GM11168 (cell line): ENCODE measurements around the gene ALPP.
"Not testable (repeated sequence)": the region's sequence is repeated elsewhere in the genome, so short reads cannot be mapped to it uniquely, and the experiment has no call there.

Source experiments
- in situ Hi-C: fragments of 300-500 bp; cut with MboI; formaldehyde crosslinking; loops from one replicate; pipeline ENCODE4 v1.12.0; 2022; ENCODE audit warnings: low sequenced_read_pairs; ENCODE audit not compliant: unreplicated experiment

Gene ALPP

DNA sequence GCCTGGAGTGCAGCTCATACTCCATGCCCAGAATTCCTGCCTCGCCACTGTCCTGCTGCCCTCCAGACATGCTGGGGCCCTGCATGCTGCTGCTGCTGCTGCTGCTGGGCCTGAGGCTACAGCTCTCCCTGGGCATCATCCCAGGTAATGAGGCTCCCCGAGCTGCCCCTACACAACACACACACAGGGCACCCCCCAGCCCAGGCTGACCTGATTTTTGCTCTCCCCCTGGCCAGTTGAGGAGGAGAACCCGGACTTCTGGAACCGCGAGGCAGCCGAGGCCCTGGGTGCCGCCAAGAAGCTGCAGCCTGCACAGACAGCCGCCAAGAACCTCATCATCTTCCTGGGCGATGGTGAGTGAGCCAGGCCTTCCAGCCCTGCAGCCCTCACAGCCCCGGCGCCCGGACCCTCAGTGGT, at the start of gene ALPP:
TSS of gene ALPP (plus strand) at position 17 of the 417 bp plus-strand sequence. CDS start at position 69, 52 bp downstream.
- in situ Hi-C loops: not testable (repeated sequence)

DNA sequence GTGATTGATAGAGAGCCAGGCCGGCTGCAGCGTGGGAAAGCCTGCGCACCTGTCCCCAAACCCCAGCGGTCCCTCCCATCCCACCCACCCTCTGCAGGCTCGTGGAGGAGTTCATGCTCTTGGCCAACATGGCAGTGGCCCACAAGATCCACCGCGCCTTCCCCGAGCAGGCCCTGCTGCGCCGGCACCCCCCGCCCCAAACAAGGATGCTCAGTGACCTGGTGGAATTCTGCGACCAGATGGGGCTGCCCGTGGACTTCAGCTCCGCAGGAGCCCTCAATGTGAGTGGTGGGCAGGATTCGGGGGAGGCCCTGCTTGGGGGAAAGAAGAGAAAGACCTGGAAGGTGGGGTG, 48.9 kb upstream of the ALPP start:
- in situ Hi-C loops: no loop called here

DNA sequence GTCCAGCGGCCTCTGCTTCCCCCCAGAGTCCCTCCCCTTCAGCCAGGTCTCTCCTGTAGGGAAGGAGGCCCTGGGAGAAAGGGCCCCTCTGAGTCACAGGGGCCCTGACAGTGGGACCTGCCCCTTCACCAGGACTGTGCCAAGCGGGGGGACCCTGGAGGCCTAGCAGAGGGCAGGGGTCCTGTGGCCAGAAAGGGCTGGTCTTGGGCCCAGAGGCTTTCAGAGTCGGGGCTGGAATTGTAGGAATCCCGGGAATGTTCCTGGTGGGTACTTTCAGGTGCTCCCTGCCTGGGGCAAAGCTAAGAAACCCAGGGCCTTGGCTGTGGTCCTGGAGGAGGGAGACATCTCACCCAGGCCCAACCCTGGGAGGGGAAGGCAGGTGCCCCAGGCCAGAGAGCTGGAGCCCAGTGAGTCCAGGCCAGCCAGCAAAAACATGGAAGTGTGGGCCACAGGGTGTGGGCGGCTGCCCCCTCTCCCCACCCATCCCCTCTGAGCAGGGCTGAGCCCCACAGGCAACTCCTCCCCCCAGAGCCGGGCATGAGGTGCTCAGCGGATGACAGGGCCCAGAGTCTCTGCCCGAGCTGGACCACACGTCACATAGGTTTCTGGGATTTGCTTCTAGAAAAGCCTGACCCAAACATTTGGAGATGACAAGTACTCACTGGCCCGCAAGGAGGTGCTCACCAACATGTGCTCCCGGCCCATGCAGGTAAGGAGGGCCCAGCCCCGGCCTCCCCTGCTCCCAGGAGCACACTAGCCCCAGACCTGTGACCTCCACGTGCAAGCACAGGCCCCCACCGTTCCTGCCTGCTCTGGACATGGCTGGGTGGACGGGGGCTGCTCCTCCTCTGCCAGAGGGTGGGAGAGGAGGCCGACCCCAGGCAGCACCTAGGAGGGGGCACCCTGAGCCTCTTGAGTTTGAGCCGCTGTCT, 48.2 kb upstream of the ALPP start:
- in situ Hi-C loops: no loop called here

DNA sequence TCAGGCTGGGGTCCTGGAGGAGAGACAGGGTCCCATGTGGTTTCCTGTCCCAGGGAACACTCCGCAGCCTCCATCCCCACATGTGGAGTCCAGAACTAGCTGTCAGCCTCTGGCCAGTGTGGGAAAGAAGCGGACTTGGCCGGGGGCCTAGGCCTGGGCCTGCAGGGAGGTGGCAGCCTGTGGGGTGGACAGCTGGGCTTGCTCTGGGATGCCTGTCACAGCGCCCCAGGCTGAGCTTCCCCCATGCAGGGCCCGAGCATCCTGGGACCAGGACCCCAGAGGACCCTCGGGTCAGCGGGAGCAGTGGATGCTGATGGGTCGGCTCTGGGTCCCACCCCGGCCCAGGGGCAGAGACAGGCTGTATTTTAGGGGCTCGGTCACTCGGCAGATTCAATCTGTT, 47.5 kb upstream of the ALPP start:
- in situ Hi-C loops: not testable (repeated sequence)

DNA sequence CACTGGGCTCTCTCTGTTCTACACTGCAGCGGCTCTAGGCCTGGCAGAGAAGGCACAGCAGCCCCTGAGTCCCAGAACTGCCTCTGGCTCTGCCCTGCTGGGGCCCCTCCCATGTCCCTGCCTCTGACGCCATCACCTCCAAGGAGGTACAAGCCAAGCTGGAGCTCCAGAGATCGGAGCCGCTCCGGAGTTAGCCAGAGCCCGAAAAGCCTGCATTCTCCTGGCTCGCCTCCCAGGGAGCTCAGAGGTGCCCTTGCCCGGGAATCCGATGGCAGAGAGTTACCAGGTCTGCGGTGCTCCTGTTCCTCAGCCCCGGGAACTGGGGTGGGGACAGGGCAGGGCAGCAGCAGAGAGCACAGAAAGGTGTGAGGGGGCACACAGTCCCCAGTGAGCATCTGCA, 46.9 kb upstream of the ALPP start:
- in situ Hi-C loops: not testable (repeated sequence)

DNA sequence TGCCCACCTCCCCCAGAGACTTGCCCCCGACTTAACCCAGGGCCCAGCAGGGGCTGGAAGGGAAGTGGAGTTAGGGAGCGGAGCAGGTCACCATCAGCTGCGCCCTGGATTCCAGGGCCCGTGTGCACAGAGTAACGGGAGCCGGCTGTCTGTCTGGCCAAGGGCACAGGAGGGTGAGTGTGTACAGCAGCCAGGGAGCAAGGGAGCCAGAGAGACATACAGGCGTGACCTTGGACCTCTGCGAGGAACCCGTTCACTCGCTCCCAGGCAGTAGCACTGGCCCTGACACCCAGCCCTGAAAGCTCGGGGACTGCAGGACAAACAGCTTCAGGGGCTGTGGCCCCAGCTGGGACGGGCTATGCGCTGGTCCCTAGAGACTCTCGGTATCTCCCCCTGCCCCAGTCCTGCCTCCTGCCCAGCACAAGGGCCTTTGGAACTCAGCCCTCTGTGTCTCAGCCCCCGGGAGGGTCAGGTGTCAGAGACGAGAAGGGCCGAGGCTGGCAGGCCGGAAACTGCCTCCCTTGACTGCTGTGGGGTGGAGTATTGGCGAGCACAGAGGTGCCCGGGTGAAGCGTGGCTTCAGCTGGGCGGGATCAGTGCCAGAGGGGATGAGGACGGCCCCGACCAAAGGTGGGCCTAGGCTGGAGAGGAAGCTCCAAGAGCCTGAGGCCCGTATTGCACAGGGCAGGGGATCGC, 46.2 kb upstream of the ALPP start:
- in situ Hi-C loops: not testable (repeated sequence)

DNA sequence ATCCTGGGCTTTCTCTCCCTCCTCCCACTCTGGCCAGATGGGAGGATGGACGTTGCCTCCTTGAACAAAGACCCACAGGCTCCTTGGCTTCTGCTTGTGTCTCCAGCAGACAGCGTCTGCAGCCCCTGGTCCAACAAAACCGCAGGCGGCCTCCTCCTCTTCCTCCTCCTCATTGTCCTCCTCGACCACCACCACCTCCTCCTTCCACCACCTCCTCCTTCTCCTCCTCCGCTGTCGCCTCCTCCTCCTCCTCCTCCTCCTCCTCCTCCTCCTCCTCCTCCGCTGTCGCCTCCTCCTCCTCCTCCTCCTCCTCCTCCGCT, 45.7 kb upstream of the ALPP start:
- in situ Hi-C loops: no loop called here

DNA sequence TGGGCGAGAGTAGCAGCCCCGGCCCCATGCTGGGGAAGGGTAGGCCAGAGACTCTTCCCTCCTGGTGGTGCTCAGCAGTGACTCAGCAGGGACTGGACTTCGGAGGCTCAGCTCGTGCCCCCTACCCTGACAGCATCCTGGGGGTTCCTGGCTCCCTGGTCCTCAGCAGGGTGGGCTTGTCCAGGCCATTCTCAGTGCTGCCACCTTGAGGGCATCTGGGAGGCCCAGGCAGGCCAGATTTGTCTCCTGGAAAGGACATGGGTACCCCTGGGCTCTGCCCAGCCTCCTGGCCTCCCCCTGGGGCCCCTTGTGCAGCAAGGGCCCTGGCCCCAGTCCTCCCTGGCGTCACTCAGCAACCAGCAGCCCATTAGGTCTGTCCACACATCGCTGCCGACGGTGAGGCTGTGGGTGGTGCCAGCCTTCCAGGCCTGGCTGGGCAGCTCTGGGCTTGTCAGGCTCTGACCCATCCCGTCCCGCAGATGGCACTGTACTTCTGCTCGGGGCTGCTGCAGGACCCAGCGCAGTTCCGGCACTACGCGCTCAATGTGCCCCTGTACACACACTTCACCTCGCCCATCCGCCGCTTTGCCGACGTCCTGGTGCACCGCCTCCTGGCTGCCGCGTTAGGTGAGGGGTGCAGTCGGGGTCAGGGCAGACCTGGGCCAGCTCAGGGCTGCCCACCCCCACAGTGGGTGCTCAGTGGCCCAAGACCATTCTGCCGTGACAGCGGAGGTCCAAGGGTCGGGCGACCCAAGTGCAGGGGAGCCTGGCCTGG, 45.0 kb upstream of the ALPP start:
- in situ Hi-C loops: no loop called here

DNA sequence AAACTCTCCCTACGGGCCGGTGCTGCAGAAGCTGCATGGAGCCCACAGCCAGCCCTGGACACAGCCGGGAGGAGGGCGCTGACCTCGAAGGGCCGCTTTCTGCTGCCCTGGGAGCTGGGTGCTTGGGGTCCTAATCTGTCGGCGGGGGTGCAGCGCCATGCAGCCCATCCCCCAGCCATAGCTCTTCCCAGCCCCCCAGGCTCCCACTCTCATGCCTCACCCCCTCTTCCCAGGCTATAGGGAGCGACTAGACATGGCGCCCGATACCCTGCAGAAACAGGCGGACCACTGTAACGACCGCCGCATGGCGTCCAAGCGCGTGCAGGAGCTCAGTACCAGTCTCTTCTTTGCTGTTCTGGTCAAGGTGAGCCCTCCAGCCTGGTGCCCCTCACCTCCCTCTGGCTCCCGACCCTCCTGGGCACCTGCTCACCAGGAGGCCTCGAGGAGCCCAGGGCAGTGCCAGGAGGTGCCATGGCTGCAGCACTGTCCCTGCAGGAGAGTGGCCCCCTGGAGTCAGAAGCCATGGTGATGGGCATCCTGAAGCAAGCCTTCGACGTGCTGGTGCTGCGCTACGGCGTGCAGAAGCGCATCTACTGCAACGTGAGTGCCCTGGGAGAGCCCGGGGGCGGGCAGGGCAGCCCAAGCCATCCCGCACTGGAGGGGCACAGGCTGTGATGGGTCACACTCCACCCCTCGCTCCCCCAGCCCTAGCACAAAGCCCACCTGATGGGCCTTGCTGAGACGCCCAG, 44.2 kb upstream of the ALPP start:
- in situ Hi-C loops: not testable (repeated sequence)

DNA sequence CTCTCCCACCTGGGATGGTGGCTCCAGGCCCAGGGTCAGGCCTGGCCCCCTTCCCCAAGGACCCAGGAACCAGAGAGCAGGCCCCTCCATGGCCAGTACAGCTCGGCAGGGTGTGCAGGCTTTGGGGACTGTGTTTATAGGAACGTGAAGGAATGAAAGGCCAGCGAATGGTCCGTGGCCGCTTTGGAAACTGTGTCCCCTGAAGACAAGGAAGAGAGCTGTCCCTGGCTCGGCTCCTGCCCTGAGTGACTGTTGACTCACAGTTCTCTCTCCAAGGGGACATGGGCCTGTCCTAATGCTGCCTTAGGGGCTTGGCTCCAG, 43.7 kb upstream of the ALPP start:
- in situ Hi-C loops: not testable (repeated sequence)

DNA sequence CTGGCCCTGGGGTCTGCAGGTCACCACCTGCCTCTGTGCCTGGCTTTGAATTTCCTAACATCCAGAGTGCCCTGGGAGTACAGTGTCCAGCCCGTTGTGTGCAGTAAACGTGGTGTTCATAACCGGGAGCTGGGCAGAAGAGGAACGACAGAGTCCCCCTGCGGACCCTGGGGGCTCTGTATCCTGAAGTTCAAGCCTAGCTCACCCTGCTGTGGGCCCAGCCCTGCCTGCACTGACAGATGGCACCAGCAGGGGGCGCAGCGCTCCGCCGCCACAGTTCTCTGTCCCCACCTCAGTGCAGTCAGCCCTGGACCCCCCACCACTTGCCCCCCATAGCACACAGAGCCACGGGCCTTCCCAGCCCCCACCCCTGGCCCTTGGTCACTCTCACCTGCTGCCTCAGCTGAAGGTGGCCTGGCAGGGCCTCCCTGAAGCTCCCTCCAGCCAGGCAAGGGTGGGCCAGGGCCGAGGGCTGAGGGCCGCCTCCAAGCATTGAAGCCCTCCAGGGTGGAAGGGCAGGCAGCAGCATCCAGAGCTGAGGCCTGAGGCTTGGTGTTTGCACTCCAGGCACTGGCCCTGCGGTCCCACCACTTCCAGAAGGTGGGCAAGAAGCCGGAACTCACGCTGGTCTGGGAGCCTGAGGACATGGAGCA, 43.2 kb upstream of the ALPP start:
- in situ Hi-C loops: not testable (repeated sequence)

DNA sequence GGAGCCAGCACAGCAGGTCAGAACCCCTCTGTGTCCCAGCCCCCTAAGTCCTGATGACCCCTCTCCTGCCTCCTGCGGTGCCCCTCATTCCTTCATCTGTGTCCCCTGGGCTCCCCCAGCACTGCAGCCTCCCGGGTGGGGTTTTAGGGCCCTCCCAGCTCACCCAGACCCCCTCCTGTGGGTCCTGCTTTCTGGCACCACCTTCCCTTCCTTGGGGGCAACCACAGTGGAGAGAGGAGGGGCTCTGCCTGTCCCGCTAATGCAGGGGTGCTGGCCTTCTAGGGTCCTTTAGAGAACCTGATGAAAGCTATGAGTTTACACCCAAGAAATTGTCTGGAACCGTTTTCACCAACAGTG, 42.7 kb upstream of the ALPP start:
- in situ Hi-C loops: no loop called here

DNA sequence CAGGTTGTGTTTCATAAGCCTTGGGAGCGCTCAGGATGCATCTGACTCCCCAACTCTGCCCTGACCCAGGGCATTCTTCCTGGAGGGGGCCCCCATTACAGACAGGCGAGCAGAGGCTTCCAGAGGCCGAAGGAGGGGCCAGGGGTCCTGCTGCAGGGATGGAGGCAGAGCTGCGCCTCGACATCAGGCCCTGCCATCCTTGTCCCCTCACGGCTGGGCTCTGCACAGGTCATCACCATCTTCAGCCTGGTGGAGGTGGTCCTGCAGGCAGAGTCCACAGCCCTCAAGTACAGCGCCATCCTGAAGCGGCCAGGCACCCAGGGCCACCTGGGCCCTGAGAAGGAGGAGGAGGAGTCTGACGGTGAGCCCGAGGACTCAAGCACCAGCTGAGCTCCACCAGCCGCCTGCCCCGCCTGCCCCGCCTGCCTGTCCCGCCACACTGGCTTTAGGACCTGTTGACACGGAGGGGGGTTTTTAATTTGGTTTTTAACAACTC, 42.3 kb upstream of the ALPP start:
- in situ Hi-C loops: no loop called here

DNA sequence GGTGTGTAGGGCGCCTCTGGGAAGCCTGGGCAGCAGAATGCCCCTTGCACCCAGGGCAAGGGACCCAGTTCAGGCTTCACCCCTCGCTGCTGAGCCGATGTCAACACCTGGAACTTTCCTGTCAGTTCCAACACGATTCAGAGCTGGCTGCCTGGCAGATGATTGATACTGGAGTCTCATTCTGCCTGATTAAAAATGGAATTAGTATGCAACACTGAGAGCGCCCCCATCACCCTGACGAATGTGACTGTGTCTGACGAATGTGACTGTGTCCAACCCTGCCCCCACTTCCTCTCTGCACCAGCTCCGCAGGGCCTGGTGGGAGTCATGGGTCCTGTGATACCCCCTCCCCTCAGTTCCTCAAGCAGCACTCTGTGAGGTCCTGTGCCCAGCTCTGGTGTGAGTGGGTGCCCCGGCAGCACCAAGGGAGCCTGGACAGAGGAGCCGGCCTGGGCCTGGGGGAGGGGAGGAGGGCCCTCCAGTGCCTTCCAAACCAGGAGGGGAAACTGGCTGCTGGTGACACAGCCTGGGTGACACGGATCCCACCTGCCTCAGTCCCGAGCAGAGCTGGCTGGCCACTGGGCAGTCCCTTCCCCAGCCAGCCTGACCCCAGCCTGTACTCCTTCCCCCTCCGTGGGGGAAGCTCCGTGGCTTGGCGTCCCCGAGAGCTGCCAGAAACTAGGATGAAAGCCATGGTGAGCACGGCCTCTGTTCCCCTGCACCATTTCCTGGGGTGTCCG, 41.4 kb upstream of the ALPP start:
- in situ Hi-C loops: no loop called here

DNA sequence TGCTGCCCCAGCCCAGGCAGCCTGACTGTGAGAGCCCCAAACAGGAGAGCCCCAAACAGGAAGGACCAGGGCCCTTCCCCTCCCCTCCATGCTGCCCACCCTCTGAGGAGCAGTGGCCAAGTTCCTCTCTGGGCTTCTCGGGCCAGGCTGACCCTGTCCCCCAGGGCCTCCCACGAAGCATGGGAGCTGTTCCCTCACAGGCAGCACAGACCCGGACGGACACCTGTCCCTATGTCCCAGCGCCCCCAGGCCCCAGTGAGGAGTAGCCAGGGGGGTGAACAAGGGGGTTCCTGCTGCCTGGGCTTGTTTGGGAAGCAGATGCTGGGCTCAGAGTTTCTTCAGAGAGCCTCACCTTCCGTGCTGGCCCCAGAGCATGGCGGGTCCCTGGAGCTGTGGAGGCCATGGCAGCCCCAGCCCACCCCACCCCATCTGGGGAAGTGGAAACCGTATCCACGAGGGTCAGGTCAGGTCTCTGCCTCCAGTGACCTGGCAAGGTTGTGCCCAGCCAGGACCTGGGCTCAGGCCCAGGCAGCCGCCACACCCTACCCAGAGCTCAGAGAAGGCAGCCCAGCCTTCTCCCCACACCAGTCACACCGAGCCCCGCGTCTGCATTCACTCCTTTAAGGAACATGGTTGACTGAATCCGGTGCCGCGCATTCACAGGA, 40.3 kb upstream of the ALPP start:
- in situ Hi-C loops: not testable (repeated sequence)

DNA sequence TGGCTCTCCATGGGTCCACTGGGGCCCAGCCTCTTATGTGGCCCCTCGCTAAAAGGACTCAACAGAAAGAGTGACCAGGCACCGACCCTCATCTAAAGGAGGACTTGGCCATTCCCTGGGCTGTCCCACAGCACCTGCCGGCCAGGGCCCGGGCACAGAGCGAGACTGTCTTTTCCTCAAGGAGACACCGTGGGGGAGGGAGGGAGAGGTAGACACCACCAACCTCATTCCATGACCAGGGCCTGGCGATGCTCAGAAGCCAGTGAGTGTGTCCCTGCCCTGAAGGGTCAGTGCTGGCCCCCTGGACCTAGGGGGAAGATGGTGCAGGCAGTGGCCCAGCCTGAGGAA, 39.8 kb upstream of the ALPP start:
- in situ Hi-C loops: no loop called here

DNA sequence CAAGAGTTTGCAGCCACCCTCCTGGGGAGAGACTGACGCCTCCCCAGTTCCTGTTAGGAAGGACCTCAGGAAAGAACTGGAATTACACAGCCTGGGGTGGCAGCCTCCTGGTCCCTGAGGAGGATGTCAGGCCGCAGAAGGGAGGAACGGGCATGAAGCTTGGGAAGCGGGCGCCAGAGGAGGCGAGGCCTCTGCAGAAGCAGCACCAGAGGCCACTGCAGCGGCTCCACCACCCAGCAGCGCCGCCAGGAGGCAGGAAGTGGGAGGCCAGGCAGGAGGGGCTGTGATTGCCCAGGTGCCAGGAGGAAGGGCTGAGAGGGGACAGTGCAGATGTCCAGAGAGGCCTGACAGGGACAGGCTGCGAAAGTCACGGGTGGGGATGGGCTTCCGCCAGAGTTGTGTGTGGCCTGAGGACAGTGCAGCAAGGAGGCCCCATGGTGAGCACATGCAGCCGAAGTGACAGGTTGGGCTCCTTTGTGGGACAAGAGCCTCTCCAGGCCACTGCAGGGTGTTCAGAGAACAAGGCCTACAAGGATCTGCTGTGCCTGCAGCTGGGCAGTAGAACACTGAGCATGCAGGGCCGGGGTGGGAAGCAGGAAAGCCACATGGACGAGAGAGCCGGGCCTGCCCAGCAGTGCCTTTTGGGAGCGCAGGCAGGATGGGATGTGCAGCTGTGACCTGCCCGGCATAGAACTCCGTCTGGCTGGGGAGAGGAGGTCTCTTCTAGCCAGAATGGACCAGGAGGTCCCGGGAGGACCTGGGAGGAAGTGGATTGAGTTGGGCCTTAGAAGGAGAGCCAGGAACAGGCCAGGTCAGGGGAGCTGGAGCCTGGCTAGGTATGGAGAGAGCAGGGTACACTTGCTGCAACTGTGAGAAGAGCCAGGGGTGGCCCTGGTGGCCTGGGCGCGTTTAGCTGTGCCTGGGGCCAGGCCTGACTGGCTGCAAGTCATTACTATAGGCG, 39.1 kb upstream of the ALPP start:
- in situ Hi-C loops: no loop called here
